NCI-H526 treated with DMSO at 0.1 percent for 48 hours (cell line): ENCODE results near the gene NDUFB4.
"Not testable (repeated sequence)": the region's sequence is repeated elsewhere in the genome, so short reads cannot be mapped to it uniquely, and the experiment has no call there.

Source experiments
- DNase-seq: peaks from one replicate; lab custom pipeline; 2025; lab: John Stamatoyannopoulos, UW

Gene NDUFB4

DNA sequence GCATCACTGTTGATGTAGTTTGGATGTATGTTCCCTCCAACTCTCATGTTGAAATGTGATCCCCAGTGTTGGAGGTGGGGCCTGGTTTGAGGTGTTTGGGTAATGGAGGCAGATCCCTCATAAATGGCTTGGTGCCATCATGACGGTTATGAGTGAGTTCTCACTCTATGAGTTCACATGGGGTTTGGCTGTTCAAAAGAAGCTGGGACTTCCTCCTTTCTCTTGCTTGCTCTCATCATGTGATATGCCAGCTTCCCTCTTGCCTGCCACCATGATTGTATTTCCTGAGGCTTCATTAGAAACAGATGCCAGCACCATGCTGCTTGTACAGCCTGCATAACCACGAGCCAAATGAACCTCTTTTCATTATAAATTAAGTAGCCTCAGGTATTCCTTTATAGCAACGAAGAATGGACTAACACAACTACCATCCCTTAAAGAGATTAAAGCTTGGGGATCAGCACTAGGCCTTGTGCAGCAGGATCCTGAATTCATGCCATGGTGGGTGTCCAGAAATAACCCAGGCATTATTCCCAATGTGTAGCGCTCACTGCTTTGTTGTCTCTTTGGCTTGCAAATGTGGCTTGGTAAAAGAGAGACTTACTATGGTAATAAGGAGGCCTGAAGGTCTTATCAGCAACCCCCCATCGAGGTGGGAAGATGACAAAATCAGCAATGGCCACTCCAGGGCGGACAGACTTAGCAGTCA, 41.9 kb downstream of the NDUFB4 start:
- DNase-seq = no peak

DNA sequence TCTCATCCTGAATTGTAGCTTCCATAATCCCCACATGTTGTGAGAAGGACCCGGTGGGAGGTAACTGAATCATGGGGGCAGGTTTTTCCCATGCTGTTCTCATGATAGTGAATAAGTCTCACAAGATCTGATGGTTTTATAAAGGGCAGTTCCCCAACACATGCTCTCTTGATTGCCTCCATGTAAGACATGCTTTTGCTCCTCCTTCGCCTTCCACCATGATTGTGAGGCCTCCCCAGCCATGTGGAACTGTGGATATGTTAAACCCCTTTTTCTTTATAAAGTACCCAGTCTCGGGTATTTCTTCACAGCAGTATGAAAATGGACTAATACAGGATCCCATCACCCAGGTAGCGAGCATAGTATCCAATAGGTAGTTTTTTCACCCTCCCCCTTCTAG, 42.7 kb downstream of the NDUFB4 start:
- not testable (repeated sequence) for DNase-seq

DNA sequence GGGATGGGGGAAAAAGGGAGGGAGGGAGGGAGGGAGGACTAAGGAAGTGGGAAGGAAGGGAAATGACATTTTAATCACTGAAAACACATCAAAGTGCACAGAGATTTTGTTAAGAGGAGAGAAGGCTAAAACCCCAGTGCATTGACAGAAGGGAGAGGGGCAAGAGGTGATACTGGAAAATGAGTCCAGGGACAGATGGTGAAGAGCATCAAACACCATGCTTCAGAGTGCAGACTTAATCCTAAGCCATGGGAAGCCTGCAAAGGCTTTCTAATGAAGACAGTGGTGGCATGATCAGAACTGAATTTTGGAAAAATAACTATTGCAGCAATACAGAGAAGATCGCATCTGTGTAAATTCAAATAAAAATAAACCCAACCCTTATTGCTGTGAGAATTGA, 44.1 kb downstream of the NDUFB4 start:
- no peak for DNase-seq

DNA sequence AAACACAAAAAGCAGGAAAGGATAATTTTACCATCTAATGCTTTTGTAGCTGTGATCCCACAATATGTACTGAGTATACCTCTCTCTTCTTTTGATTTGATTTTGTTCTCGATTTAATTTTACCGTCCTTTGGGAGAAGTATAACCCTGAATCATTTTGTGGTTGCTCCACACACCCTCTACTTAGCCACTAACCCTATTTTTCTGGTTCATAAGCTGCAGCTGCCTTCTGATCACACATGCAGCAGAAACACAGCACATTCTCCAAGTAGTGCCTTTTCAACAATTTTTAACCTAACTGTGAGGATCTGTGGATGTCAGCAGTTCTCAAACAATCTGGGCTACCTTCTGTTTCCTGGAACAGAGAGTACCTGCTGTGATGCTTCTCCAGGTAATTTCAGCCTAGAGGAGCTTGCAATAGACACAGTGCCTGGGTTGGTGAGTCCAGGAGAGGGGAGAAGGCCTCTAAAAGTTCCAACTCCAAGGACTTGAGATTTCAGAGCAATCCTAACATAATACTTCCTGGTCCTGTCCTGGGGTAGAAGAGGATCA, 45.6 kb downstream of the NDUFB4 start:
- no peak for DNase-seq

DNA sequence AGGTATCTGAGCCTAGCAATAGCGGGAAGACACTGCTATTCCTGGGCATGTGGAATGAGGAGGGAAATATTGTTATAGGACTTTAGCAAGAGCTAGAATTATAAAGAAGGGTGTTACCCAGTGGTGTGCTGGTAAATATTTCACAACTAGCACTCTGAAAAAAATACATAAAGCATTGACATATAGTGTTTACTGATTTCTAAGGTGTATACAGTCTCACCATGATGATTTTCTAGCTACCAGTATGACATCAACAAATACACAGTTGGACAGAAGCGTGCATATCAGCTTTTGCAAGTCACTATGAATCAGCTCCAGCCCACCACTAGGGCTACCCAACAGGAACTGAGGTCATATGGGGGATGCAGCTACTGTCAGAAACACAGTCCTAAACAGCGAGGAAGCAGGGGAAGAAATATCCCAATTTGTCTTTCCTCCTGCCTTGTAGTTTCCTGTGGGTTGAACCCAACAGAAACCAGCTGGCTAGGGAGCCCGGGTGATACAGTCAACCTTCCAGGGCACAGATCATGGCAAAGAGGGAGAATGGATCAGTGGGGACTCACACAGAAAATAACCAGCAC, 46.3 kb downstream of the NDUFB4 start:
- DNase-seq = no peak

DNA sequence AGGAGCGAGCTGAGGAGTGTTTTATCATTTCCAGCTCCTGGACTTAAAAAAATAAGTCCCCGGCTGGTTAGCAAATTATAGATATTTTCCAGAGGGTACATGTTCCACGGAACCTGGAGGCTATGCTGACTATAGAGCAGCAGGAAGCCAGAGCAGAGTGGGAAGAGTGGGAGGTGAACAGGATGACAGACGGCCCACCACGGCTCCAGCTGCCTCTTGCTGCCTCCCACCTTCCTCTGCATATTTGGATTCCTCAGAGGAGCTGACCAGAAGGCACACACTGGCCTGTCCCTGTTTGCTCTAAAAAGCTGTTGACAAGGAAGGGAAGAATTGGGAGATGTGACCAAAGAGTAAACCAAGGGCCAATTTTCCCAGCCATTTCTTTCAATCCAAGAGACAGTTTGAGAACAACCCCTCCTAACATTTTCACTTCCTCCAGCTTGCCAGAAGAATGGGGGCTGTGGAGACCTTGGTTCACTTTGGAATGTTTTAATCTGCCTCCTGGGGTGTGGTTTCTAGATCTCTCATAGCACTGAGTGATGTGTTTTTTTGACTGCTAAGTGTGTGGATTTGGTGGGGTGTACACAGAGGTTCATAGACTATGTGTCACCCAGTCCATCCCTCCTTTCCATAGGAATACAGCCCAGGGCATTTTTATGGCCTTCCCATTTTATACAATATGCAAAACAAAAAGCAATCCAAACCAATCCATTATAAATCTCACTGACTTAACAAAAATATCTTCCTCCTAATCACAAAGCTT, 49.1 kb downstream of the NDUFB4 start:
- no peak for DNase-seq

DNA sequence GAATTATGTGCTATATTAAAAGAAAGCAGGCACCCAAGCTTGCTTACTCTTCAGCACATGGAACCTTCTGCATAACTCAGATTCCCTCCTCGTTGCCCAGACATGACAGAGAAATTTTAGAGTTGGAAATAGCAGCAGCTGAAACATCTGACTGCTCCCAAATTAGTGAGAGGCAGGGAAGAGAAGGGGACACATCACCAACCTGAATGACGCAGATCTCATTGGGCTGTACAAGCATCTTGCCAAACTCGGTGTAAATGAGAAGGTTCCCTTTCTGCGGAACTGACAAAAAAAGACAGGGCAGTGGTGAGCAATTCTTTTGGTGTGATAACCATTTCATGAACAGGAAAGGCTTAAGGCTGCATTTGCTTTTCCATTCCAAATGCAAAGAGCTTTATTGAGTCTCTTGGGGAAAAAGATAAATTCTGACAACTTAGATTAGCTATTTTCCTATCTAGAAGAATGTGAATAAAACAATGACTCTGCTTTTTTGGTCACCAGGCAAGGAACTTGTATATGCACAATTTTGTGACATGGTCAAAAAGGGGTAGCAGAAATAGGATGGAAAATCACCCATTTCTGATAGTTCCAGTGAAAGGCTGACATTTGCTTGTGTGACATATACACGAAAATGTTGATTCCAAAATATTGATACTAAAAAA, 50.8 kb downstream of the NDUFB4 start:
- no peak for DNase-seq

DNA sequence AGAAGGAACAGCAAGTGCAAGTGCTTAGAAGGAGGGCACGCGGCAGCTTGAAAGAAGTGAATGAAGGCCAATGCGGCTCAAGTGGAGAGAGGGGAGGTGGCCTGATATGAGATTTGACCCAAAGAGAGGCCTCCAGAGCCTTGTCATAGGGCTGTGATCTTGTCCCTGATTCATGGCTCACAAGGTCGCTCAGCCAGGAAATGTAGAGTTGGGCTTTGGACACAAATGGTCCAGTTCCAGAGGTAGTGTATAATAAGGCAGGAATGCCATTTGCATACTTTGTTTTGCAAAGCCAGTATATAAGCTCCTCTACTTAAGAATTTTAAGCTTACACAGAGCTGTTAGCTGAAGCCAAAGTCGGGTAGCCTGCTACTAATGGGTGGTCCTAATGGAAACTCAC, 52.2 kb downstream of the NDUFB4 start:
- DNase-seq = no peak

DNA sequence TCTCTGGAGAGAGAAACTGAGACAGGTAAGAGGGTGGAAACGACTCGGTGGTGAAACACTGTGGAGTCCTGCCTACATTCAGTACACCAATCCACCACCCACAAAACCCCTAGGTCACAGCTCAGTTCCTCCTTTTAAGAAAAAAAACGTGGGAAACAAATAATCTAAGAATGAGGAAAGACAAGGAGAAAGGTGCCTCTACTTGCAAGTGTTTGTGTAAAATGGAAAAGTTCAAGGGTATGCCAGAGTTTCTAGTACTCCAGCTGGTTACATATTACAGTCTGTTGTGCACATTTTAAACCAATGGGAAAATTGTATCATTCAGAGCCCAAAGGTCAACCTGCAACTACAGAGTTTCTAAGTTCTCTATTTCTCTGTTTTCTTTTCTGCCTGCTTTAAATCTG, 53.7 kb downstream of the NDUFB4 start:
- DNase-seq = no peak

DNA sequence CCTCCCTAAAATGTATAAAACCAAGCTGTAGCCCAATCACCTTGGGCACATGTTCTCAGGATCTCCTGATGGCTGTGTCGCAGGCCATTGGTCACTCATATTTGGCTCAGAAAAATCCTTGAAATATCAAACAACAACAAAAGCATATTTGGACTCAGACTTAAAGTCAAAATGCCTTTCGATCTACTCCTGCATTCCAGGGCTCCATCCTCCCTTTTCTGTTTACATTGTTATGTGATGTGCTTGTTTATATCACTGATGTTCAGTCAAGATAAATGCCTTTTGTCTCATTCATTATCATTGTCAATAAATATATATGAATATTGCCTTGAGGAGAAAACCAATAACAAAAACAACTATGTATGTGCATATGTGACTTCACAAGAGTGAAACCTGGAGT, 54.2 kb downstream of the NDUFB4 start:
- no peak for DNase-seq
